Left ventricle myocardium inferior (tissue), 1 donor: Measurements from ENCODE around the gene RUNX1. TPM values are rescaled to one million over a fixed set of nuclear protein-coding genes. Genes with fewer than 3 reads are reported as not detected.

Source experiments
- DNase-seq: peaks from one replicate; pipeline ENCODE4 v3.0.0-alpha.2; 2020
- H3K27ac ChIP-seq: fragments of 200-600 bp; replicated peaks from 2 replicates; pipeline ENCODE4 v1.8.0; 2021
- H3K27me3 ChIP-seq: fragments of 200-600 bp; 2 replicates; pipeline ENCODE4 v1.8.0; 2021; ENCODE audit warnings: low read depth
- H3K36me3 ChIP-seq: fragments of 200-600 bp; 2 replicates; pipeline ENCODE4 v1.8.0; 2021
- H3K4me1 ChIP-seq: fragments of 200-600 bp; 2 replicates; pipeline ENCODE4 v1.8.0; 2021
- H3K4me3 ChIP-seq: fragments of 200-600 bp; 2 replicates; pipeline ENCODE4 v1.8.0; 2021; ENCODE audit warnings: mild to moderate bottlenecking, moderate library complexity
- H3K9me3 ChIP-seq: fragments of 200-600 bp; replicated peaks from 2 replicates; pipeline ENCODE4 v1.8.0; 2021
- CTCF ChIP-seq: fragments of 200-600 bp; IDR thresholded peaks from 2 replicates; pipeline ENCODE4 v1.8.0; 2021; ENCODE audit warnings: antibody characterized with exemption, mild to moderate bottlenecking, borderline replicate concordance
- intact Hi-C: fragments of 100-400 bp; cut with micrococcal nuclease; formaldehyde crosslinking; loops from one replicate; pipeline ENCODE4 v1.11.0; 2022
- total RNA-seq: library from RNA; stranded (reverse); fragmentation: NEBNext Ultra II Directional; extraction: Animal tissue kit (Norgen Biotek cat#: 25700); gene quantifications from one replicate; pipeline ENCODE4 v1.2.1, GENCODE V29; 2021
- donor health status: DM: no; HTN: yes; CAD: no; lungs with severe emphysema.

RUNX1 gene
- total RNA-seq, 1 donor from 2014 or later, result 1.5 TPM

- Histone ChIP-seq H3K36me3 (no peaks in the 10 kb centered on the region), H3K4me3 (no peak overlapping the region), H3K9me3 (no peaks in the 10 kb centered on the region), H3K27ac (no peak overlapping the region), H3K27me3 (peaks cover 82% of the 10 kb centered on the region), H3K4me1 (no peaks in the 10 kb centered on the region)
- DNase-seq, result no peak
- intact Hi-C loops, result no loop called here
- TF ChIP-seq CTCF, result no peak
Observed at GRCh38 chr21:35020902-35021301, 28.2 kb downstream of the RUNX1 start.

- H3K36me3 ChIP-seq, result no peaks in the 10 kb centered on the region
- no peak overlapping the region for H3K4me3 ChIP-seq
- DNase-seq, result no peak
- no peaks in the 10 kb centered on the region for H3K4me1 ChIP-seq
- no peaks in the 10 kb centered on the region for H3K9me3 ChIP-seq
- TF ChIP-seq CTCF, result no peak
- intact Hi-C loops, result no loop called here
- H3K27me3 ChIP-seq, result peaks cover 80% of the 10 kb centered on the region
- no peak overlapping the region for H3K27ac ChIP-seq
Observed at GRCh38 chr21:35020436-35020835, 28.7 kb downstream of the RUNX1 start.

GRCh38 chr21:35019631-35020032 is 29.5 kb downstream of the RUNX1 start:
- no peak for DNase-seq
- intact Hi-C loops, result no loop called here
- Histone ChIP-seq H3K27ac (no peak overlapping the region), H3K27me3 (peaks cover 78% of the 10 kb centered on the region), H3K9me3 (no peaks in the 10 kb centered on the region), H3K4me1 (no peaks in the 10 kb centered on the region), H3K4me3 (no peak overlapping the region), H3K36me3 (no peaks in the 10 kb centered on the region)
- no peak for TF ChIP-seq CTCF

GRCh38 chr21:35017256-35017655 is 31.8 kb downstream of the RUNX1 start:
- peaks cover 60% of the 10 kb centered on the region for H3K27me3 ChIP-seq
- no peaks in the 10 kb centered on the region for H3K9me3 ChIP-seq
- H3K36me3 ChIP-seq, result no peaks in the 10 kb centered on the region
- no peaks in the 10 kb centered on the region for H3K4me1 ChIP-seq
- no peak overlapping the region for H3K4me3 ChIP-seq
- intact Hi-C loops, result no loop called here
- no peak for DNase-seq
- no peak for TF ChIP-seq CTCF
- H3K27ac ChIP-seq, result no peak overlapping the region

- no peak for DNase-seq
- peaks cover 60% of the 10 kb centered on the region for H3K27me3 ChIP-seq
- intact Hi-C loops, result no loop called here
- H3K27ac ChIP-seq, result no peak overlapping the region
- H3K36me3 ChIP-seq, result no peaks in the 10 kb centered on the region
- no peaks in the 10 kb centered on the region for H3K4me1 ChIP-seq
- H3K4me3 ChIP-seq, result no peak overlapping the region
- no peaks in the 10 kb centered on the region for H3K9me3 ChIP-seq
- no peak for TF ChIP-seq CTCF
Observed at GRCh38 chr21:35016517-35017188, 32.4 kb downstream of the RUNX1 start.
